GM12878 (cell line): ENCODE measurements around the gene NFKBIE. TPM values are rescaled to one million over a fixed set of nuclear protein-coding genes. Genes with fewer than 3 reads are reported as not detected.

ENCODE experiments used
- ATAC-seq: fragments of 200-7000 bp; cut with Tn5 transposase; 3 replicates; pipeline ENCODE4 v1.9.1; 2020; ENCODE audit warnings: mild to moderate bottlenecking, moderate library complexity
- BruUV-seq: library from RNA; stranded (reverse); fragments of 400-500 nt; replicated peaks from 2 replicates; lab custom pipeline; 2021; lab: Mats Ljungman, UMichigan
- CTCF ChIA-PET: fragments of 300-600 bp; sonication (Branson Sonifier 250); formaldehyde crosslinking; extraction: SDS; loops from one replicate; lab custom pipeline; 2021; ENCODE audit warnings: inconsistent platforms; lab: Yijun Ruan, JAX
- POLR2A ChIA-PET: fragments of 350-600 bp; formaldehyde crosslinking; extraction: SDS; loops from one replicate; lab custom pipeline; 2021; ENCODE audit warnings: inconsistent platforms; lab: Charles Lee
- RAD21 ChIA-PET: fragments of 300-600 bp; sonication (Branson Sonifier 250); formaldehyde crosslinking; loops from one replicate; lab custom pipeline; 2023; ENCODE audit warnings: antibody characterized with exemption; ENCODE audit not compliant: unreplicated experiment; lab: Charles Lee
- SMC1A ChIA-PET: fragments of 300-600 bp; sonication (Branson Sonifier 250); formaldehyde crosslinking; loops from one replicate; lab custom pipeline; 2023; ENCODE audit not compliant: unreplicated experiment, uncharacterized antibody; lab: Charles Lee
- DNase-seq: peaks from one replicate; pipeline ENCODE4 v3.0.0-alpha.2; 2011; ENCODE audit warnings: low read depth, low spot score
- FAIRE-seq: peaks from 3 replicates; lab custom pipeline; 2011; peaks lifted over from hg19 to GRCh38; lab: Jason Lieb, UNC
- H2AFZ ChIP-seq: 2 replicates; pipeline ENCODE4 v1.6.0; 2011; ENCODE audit warnings: low read depth, low read length, control low read depth; ENCODE audit not compliant: control insufficient read depth
- H3K27ac ChIP-seq: 2 replicates; pipeline ENCODE4 v1.5.1; 2011; ENCODE audit warnings: control low read depth; ENCODE audit not compliant: control insufficient read depth, insufficient read depth
- H3K27me3 ChIP-seq, 2 experiments: replicated peaks in 1 of 2; 2 replicates each; pipeline versions ENCODE4 v1.6.0 to v1.6.1; 2011; ENCODE audit warnings: low read length in 1 of 2; ENCODE audit not compliant: control insufficient read depth in 2 of 2, insufficient read depth in 2 of 2
- H3K36me3 ChIP-seq, 2 experiments: 2 replicates each; pipeline ENCODE4 v1.5.1; 2011; ENCODE audit warnings: low read length in 1 of 2; ENCODE audit not compliant: control insufficient read depth in 2 of 2, insufficient read depth in 2 of 2
- H3K4me1 ChIP-seq: 2 replicates; pipeline ENCODE4 v1.6.1; 2011; ENCODE audit warnings: mild to moderate bottlenecking, low read length, moderate library complexity, mixed read lengths; ENCODE audit not compliant: control insufficient read depth, insufficient read depth
- H3K4me2 ChIP-seq: 2 replicates; pipeline ENCODE4 v1.6.0; 2011; ENCODE audit warnings: control low read depth; ENCODE audit not compliant: control insufficient read depth, insufficient read depth
- H3K4me3 ChIP-seq: fragments of 200-600 bp; sonication (generic); 2 replicates; pipeline ENCODE4 v1.5.1; 2016
- H3K79me2 ChIP-seq: 2 replicates; pipeline ENCODE4 v1.6.0; 2011; ENCODE audit warnings: low read length; ENCODE audit not compliant: control insufficient read depth, insufficient read depth
- H3K9ac ChIP-seq: 2 replicates; pipeline ENCODE4 v1.8.0; 2011; ENCODE audit warnings: low read length, control low read depth, mixed read lengths; ENCODE audit not compliant: control insufficient read depth, insufficient read depth
- H3K9me3 ChIP-seq: replicated peaks from 3 replicates; pipeline ENCODE4 v1.5.1; 2011; ENCODE audit warnings: mild to moderate bottlenecking, low read length; ENCODE audit not compliant: control insufficient read depth, insufficient read depth
- H4K20me1 ChIP-seq: 2 replicates; pipeline ENCODE4 v1.6.0; 2011; ENCODE audit not compliant: control insufficient read depth, insufficient read depth
- BCL11A ChIP-seq: IDR thresholded peaks from 2 replicates; pipeline ENCODE4 v1.6.1; 2011; ENCODE audit warnings: low read depth, low read length
- CEBPB ChIP-seq, 2 experiments: fragments of 150-350 bp in 1 of 2; IDR thresholded peaks; 2 replicates each; pipeline ENCODE4 v1.6.1; 2012 to 2014; ENCODE audit warnings: low read depth in 2 of 2, low read length in 2 of 2, borderline replicate concordance in 1 of 2, inconsistent platforms in 1 of 2
- ELK1 ChIP-seq: IDR thresholded peaks from 2 replicates; pipeline ENCODE4 v1.6.1; 2012; ENCODE audit warnings: low read depth, low read length, improper control_type of control experiment
- ETV6 ChIP-seq, 2 experiments: fragments of 450-650 bp in 1 of 2; IDR thresholded peaks in 1 of 2; conservative IDR thresholded peaks in 1 of 2; 2 replicates each; pipeline ENCODE4 v1.6.1; 2014; ENCODE audit warnings: antibody characterized with exemption in 1 of 2, borderline replicate concordance in 1 of 2, low read depth in 1 of 2, mild to moderate bottlenecking in 1 of 2, moderate library complexity in 1 of 2
- KDM1A ChIP-seq: fragments of 200-600 bp; sonication (generic); IDR thresholded peaks from 2 replicates; pipeline ENCODE4 v1.6.1; 2016; ENCODE audit warnings: borderline replicate concordance
- NFXL1 ChIP-seq: fragments of 450-650 bp; IDR thresholded peaks from 2 replicates; pipeline ENCODE4 v1.6.1; 2017; ENCODE audit warnings: antibody characterized with exemption, mild to moderate bottlenecking, borderline replicate concordance
- NFYB ChIP-seq: IDR thresholded peaks from 2 replicates; pipeline ENCODE4 v1.6.1; 2011; ENCODE audit warnings: low read depth, mild to moderate bottlenecking, low read length, improper control_type of control experiment, moderate library complexity; ENCODE audit not compliant: insufficient read depth
- POU2F2 ChIP-seq: IDR thresholded peaks from 3 replicates; pipeline ENCODE4 v1.6.1; 2011; ENCODE audit warnings: low read depth, mild to moderate bottlenecking, low read length, borderline replicate concordance
- PRDM15 ChIP-seq: fragments of 450-650 bp; formaldehyde crosslinking; IDR thresholded peaks from 2 replicates; pipeline ENCODE4 v1.4.0; 2020; ENCODE audit warnings: mild to moderate bottlenecking, moderate library complexity
- SIN3A ChIP-seq: IDR thresholded peaks from 2 replicates; pipeline ENCODE4 v1.6.1; 2012; ENCODE audit warnings: low read depth, low read length, improper control_type of control experiment
- TCF12 ChIP-seq: IDR thresholded peaks from 2 replicates; pipeline ENCODE4 v1.6.1; 2011; ENCODE audit warnings: low read depth, mild to moderate bottlenecking, low read length
- USF2 ChIP-seq: IDR thresholded peaks from 2 replicates; pipeline ENCODE4 v1.6.1; 2011; ENCODE audit warnings: low read depth, low read length, improper control_type of control experiment, borderline replicate concordance
- ZNF207 ChIP-seq: fragments of 450-650 bp; IDR thresholded peaks from 2 replicates; pipeline ENCODE4 v1.6.1; 2014; ENCODE audit warnings: antibody characterized with exemption, mild to moderate bottlenecking, borderline replicate concordance
- ZNF622 ChIP-seq: fragments of 450-650 bp; IDR thresholded peaks from 2 replicates; pipeline ENCODE4 v1.6.1; 2017; ENCODE audit warnings: mild to moderate bottlenecking, inconsistent platforms
- ZNF687 ChIP-seq: fragments of 450-650 bp; IDR thresholded peaks from 2 replicates; pipeline ENCODE4 v1.6.1; 2017; ENCODE audit warnings: mild to moderate bottlenecking, moderate library complexity
- WGBS: methylation state at CpG from one replicate; pipeline ENCODE4 v1.1.6; 2016; ENCODE audit warnings: low lambda C conversion rate; ENCODE audit not compliant: insufficient replicate concordance, insufficient coverage; ENCODE audit errors: missing lambda C conversion rate; 5-methylcytosine and 5-hydroxymethylcytosine counted together
- in situ Hi-C: fragments of 300-500 bp; cut with MboI; formaldehyde crosslinking; loops from 9 replicates; pipeline ENCODE4 v1.14.3; 2018; ENCODE audit warnings: mixed read lengths
- intact Hi-C: fragments of 100-400 bp; cut with micrococcal nuclease; formaldehyde crosslinking; loops from one replicate; pipeline ENCODE4 v1.14.2; 2022; ENCODE audit not compliant: unreplicated experiment
- polyA plus RNA-seq, 11 experiments: library from polyadenylated mRNA; depleted of rRNA in 4 of 11; unstranded in 6 of 11; stranded (reverse) in 5 of 11; fragments of >200 nt; fragmentation: Nextera tagmentation in 4 of 11; fragmentation: Illumina TruSeq in 1 of 11; extraction: Ambion mirVana in 4 of 11; extraction: Trizol in 1 of 11; gene quantifications; 1 replicate in 1 of 11; 2 replicates in 10 of 11; pipeline versions ENCODE4 v1.2.1 to v1.2.3, GENCODE V29; 2011 to 2016; ENCODE audit warnings: inconsistent platforms in 2 of 11, missing spikeins in 2 of 11, low read depth in 1 of 11
- total RNA-seq, 4 experiments: library from RNA; depleted of rRNA in 3 of 4; stranded (reverse); fragments of >200 nt in 3 of 4; fragmentation: Illumina TruSeq in 1 of 4; extraction: Trizol in 1 of 4; gene quantifications; 2 replicates each; pipeline versions ENCODE4 v1.2.1 to v1.2.3, GENCODE V29; 2013 to 2021

Gene NFKBIE
- total and polyA plus RNA-seq, 10 of the 15 experiments (the other 5 are each of a cell fraction or from before 2014, with no cell fraction given): 10.4 to 106 (median 38.8) TPM

- SMC1A ChIA-PET: interaction anchor here (0.5 kb wide), 1 partner anchor 1431 kb away, joined by 3 read pairs; no protein-coding TSS in a partner anchor
- peaks cover 4% of the 10 kb centered on the region for H3K4me1 ChIP-seq
- ATAC-seq: no peak
- RAD21 ChIA-PET: no interaction called here
- intact Hi-C loops: no loop called here
- H3K27ac ChIP-seq: no peak overlapping the region
- H3K36me3 ChIP-seq: no peaks in the 10 kb centered on the region
- H4K20me1 ChIP-seq: no peaks in the 10 kb centered on the region
- WGBS: 49% methylated on average over 3 of the region's 3 CpGs
- H3K27me3 ChIP-seq: peaks cover 4 to 15% of the 10 kb centered on the region in 2 experiments; a peak in 3 of 4 replicates
- no peaks in the 10 kb centered on the region for H3K79me2 ChIP-seq
- no peak for FAIRE-seq
- TF ChIP-seq ETV6 (conservative IDR thresholded peaks at IDR 0.05 in 1 of 2, IDR thresholded peaks at IDR 0.05 in 1 of 2; ENCODE audit: borderline replicate concordance in 1 of 2, low read depth in 1 of 2) (no peak), BCL11A (no peak), ZNF207 (no peak), NFYB (no peak), POU2F2 (no peak), ELK1 (no peak), CEBPB (IDR thresholded peaks at IDR 0.05; ENCODE audit: borderline replicate concordance in 1 of 2, low read depth in 2 of 2, low read length in 2 of 2) (no peak), ZNF687 (no peak), KDM1A (no peak), ZNF622 (no peak), USF2 (no peak), TCF12 (no peak), NFXL1 (no peak), SIN3A (no peak), PRDM15 (no peak)
- CTCF ChIA-PET: interaction anchor here (1.4 to 1.9 kb wide), 2 partner anchors 19 to 34 kb away, joined by 4 read pairs; no protein-coding TSS in a partner anchor
- no peak overlapping the region for H3K4me3 ChIP-seq
- in situ Hi-C loops: no loop called here
- DNase-seq: no peak
- H3K9me3 ChIP-seq: no peaks in the 10 kb centered on the region
- POLR2A ChIA-PET: no interaction called here
- H3K4me2 ChIP-seq: no peak overlapping the region
- no TSS peak for BruUV-seq
- no peak overlapping the region for H3K9ac ChIP-seq
- no peak overlapping the region for H2AFZ ChIP-seq
Observed at GRCh38 chr6:44272529-44272928, 7.2 kb upstream of the NFKBIE start.
